ENCODE data around the gene EML6. TPM values are rescaled to one million over a fixed set of nuclear protein-coding genes. Genes with fewer than 3 reads are reported as not detected.

Gene EML6
- total RNA-seq, 1 donor from 2014 or later = 8.1 TPM

GRCh38 chr2:54767921-54768320 is 44.5 kb downstream of the EML6 start:
- Mint-ChIP-seq H3K4me1 (ENCODE audit: unreplicated experiment) (no peaks in the 10 kb centered on the region), H3K4me3 (no peak overlapping the region), H3K27me3 (no peaks in the 10 kb centered on the region), H3K36me3 (no peaks in the 10 kb centered on the region), H3K27ac (no peak overlapping the region), H3K9me3 (no peaks in the 10 kb centered on the region)
- DNase-seq (ENCODE audit: extremely low spot score, unreplicated experiment) = no peak
- TF ChIP-seq CTCF (conservative IDR thresholded peaks at IDR 0.05) = no peak

- H3K36me3 Mint-ChIP-seq = peaks cover 1% of the 10 kb centered on the region
- no peak overlapping the region for H3K4me3 Mint-ChIP-seq
- peaks cover 1% of the 10 kb centered on the region for H3K9me3 Mint-ChIP-seq
- no peaks in the 10 kb centered on the region for H3K4me1 Mint-ChIP-seq (ENCODE audit: unreplicated experiment)
- H3K27ac Mint-ChIP-seq = no peak overlapping the region
- H3K27me3 Mint-ChIP-seq = no peaks in the 10 kb centered on the region
- DNase-seq (ENCODE audit: extremely low spot score, unreplicated experiment) = no peak
- no peak for TF ChIP-seq CTCF (conservative IDR thresholded peaks at IDR 0.05)
Observed at GRCh38 chr2:54768772-54769428, 45.4 kb downstream of the EML6 start.

GRCh38 chr2:54770211-54770610 is 46.7 kb downstream of the EML6 start:
- Mint-ChIP-seq H3K36me3 (peaks cover 5% of the 10 kb centered on the region), H3K27me3 (no peaks in the 10 kb centered on the region)

GRCh38 chr2:54770676-54771075 is 47.2 kb downstream of the EML6 start:
- Mint-ChIP-seq H3K4me3 (no peak overlapping the region), H3K27ac (peak overlapping the region; percentile 46), H3K36me3 (peaks cover 5% of the 10 kb centered on the region), H3K27me3 (no peaks in the 10 kb centered on the region), H3K9me3 (peaks cover 11% of the 10 kb centered on the region), H3K4me1 (ENCODE audit: unreplicated experiment) (no peaks in the 10 kb centered on the region)
- TF ChIP-seq CTCF (conservative IDR thresholded peaks at IDR 0.05) = no peak
- DNase-seq (ENCODE audit: extremely low spot score, unreplicated experiment) = no peak

More at GRCh38 chr2:54770211-54770610, 46.7 kb downstream of the EML6 start:
- Mint-ChIP-seq H3K4me1 (ENCODE audit: unreplicated experiment) (no peaks in the 10 kb centered on the region), H3K4me3 (no peak overlapping the region), H3K9me3 (peaks cover 8% of the 10 kb centered on the region), H3K27ac (peak overlapping the region; percentile 46)
- DNase-seq (ENCODE audit: extremely low spot score, unreplicated experiment) = no peak
- TF ChIP-seq CTCF (conservative IDR thresholded peaks at IDR 0.05) = no peak

GRCh38 chr2:54771166-54771885 is 47.9 kb downstream of the EML6 start:
- no peak for TF ChIP-seq CTCF (conservative IDR thresholded peaks at IDR 0.05)
- Mint-ChIP-seq H3K36me3 (peaks cover 5% of the 10 kb centered on the region), H3K4me3 (peak overlapping the region; percentile 3), H3K9me3 (peaks cover 11% of the 10 kb centered on the region), H3K27me3 (no peaks in the 10 kb centered on the region), H3K4me1 (ENCODE audit: unreplicated experiment) (no peaks in the 10 kb centered on the region), H3K27ac (peak overlapping the region; percentile 46)
- DNase-seq (ENCODE audit: extremely low spot score, unreplicated experiment) = no peak
